ENCODE results near the gene CADPS2. TPM values are rescaled to one million over a fixed set of nuclear protein-coding genes. Genes with fewer than 3 reads are reported as not detected.

CADPS2 gene
- total and polyA plus RNA-seq, 2 of the 8 experiments (the other 6 are each of a cell fraction or from before 2014, with no cell fraction given) = 8.9 to 22.3 TPM

DNA sequence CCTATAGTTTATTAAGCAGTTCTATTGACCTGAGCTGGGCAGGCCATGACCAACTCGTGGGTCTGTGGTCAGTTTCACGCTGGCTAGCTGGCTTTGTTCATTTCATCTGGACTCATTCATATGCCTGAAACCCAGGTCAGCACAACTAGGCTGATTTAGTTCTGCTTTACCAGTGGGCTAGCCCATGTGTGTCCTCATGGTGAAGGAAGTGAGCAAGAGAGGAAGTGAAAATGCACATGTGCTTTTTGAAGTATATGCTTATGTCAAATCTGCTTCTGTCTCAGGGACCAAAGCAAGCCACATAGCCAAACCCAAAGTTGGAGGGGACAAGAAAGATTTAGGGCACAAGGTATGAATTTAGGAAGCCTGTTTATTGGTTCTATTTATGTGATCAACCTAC, 341.8 kb downstream of the CADPS2 start:
- Histone ChIP-seq H3K79me2 (ENCODE audit: control insufficient read depth in 1 of 2, insufficient read depth in 2 of 2, low read length in 2 of 2) (no peaks in the 10 kb centered on the region), H4K5ac (ENCODE audit: insufficient read length, low read depth, low read length) (no peak overlapping the region), H3K27ac (ENCODE audit: low read depth, low read length) (no peak overlapping the region), H2BK20ac (ENCODE audit: low read length) (no peak overlapping the region), H4K20me1 (replicated peaks in 1 of 2; ENCODE audit: control insufficient read depth in 1 of 2, insufficient read depth in 2 of 2, low read length in 2 of 2) (no peaks in the 10 kb centered on the region), H2BK15ac (ENCODE audit: low read length) (no peak overlapping the region), H3K14ac (ENCODE audit: insufficient read length) (no peak overlapping the region), H3K79me1 (ENCODE audit: low read depth, low read length) (no peaks in the 10 kb centered on the region), H2BK5ac (ENCODE audit: low read depth, low read length) (no peak overlapping the region), H2BK12ac (ENCODE audit: low read depth, low read length) (no peak overlapping the region), H3K18ac (ENCODE audit: extremely low read depth, low read length) (no peak overlapping the region), H3K23me2 (ENCODE audit: low read depth, low read length) (no peaks in the 10 kb centered on the region), H3K4ac (replicated peaks; ENCODE audit: insufficient read length, low read depth, low read length) (no peak overlapping the region), H3K9me3 (ENCODE audit: insufficient read depth in 2 of 2, low read depth in 1 of 2, low read length in 1 of 2) (no peaks in the 10 kb centered on the region), H4K91ac (replicated peaks; ENCODE audit: insufficient read length, low read length) (no peak overlapping the region), H3K56ac (replicated peaks; ENCODE audit: insufficient read length, low read depth, low read length) (no peak overlapping the region), H2AK5ac (ENCODE audit: low read depth, low read length) (no peak overlapping the region), H3K4me3 (ENCODE audit: extremely low read depth in 1 of 4, insufficient read depth in 2 of 4, low read depth in 3 of 4, low read length in 4 of 4) (no peak overlapping the region), H4K8ac (ENCODE audit: extremely low read depth, insufficient read depth, low read length) (no peak overlapping the region), H3K4me1 (replicated peaks in 1 of 4; ENCODE audit: control insufficient read depth in 3 of 4, insufficient read depth in 4 of 4, low read length in 3 of 4) (no peaks in the 10 kb centered on the region), H2AFZ (ENCODE audit: low read length) (no peak overlapping the region), H3K9ac (replicated peaks in 1 of 4; ENCODE audit: extremely low read depth in 1 of 4, low read depth in 3 of 4, low read length in 3 of 4) (no peak overlapping the region), H2BK120ac (replicated peaks; ENCODE audit: low read depth, low read length) (no peak overlapping the region), H3K36me3 (ENCODE audit: control insufficient read depth in 2 of 4, insufficient read depth in 4 of 4, low read length in 3 of 4) (no peaks in the 10 kb centered on the region), H3K27me3 (replicated peaks in 1 of 4; ENCODE audit: control insufficient read depth in 3 of 4, extremely low read depth in 1 of 4, insufficient read depth in 3 of 4, low read length in 3 of 4) (no peaks in the 10 kb centered on the region), H3K23ac (ENCODE audit: insufficient read length) (no peak overlapping the region), H3K4me2 (ENCODE audit: insufficient read depth in 1 of 2, low read depth in 2 of 2, low read length in 2 of 2) (no peak overlapping the region)
- DNase-seq (ENCODE audit: low read depth in 1 of 2, low spot score in 2 of 2) = no peak
- ChIA-PET POLR2A (ENCODE audit: partially characterized antibody) (no interaction called here), CTCF (ENCODE audit: partially characterized antibody) (no interaction called here)
- no peak for FAIRE-seq
- 88% methylated on average over 2 of the region's 2 CpGs; no CpG with 5 or more reads in 1 of the 2 experiments for WGBS, 2 experiments (ENCODE audit: extremely low coverage in 1 of 2, insufficient coverage in 1 of 2, insufficient read length in 1 of 2, insufficient replicate concordance in 2 of 2, low coverage in 1 of 2, low lambda C conversion rate in 2 of 2, missing lambda C conversion rate in 1 of 2)
- TF ChIP-seq EP300 (IDR thresholded peaks at IDR 0.05; ENCODE audit: borderline replicate concordance in 1 of 2, low read depth in 2 of 2, low read length in 2 of 2) (no peak), SRF (IDR thresholded peaks at IDR 0.05; ENCODE audit: low read depth, low read length) (no peak)

Measured in H1 (cell line).